BE2C (cell line): Measurements from ENCODE around the gene MAML2.

Experiments
- DNase-seq: peaks from one replicate; pipeline ENCODE4 v3.0.0-alpha.2; 2020
- H3K27me3 ChIP-seq: fragments of 250-450 bp; sonication (Bioruptor Pico); 2 replicates; pipeline ENCODE4 v1.5.1; 2020; ENCODE audit warnings: mild to moderate bottlenecking
- H3K36me3 ChIP-seq: fragments of 250-450 bp; sonication (Bioruptor Pico); 2 replicates; pipeline ENCODE4 v1.5.1; 2020; ENCODE audit warnings: mild to moderate bottlenecking
- H3K4me1 ChIP-seq: fragments of 250-450 bp; sonication (Bioruptor Pico); 2 replicates; pipeline ENCODE4 v1.5.1; 2020
- H3K4me3 ChIP-seq: 2 replicates; pipeline ENCODE4 v1.5.1; 2011; ENCODE audit warnings: low read depth, low read length
- H3K9me3 ChIP-seq: fragments of 250-450 bp; sonication (Bioruptor Pico); 2 replicates; pipeline ENCODE4 v1.5.1; 2020
- TF ChIP-seq, protein P1 (sequence below): IDR thresholded peaks from 2 replicates; pipeline ENCODE4 v1.5.1; 2012; ENCODE audit warnings: mild to moderate bottlenecking, low read depth, low read length

MAML2 gene

DNA sequence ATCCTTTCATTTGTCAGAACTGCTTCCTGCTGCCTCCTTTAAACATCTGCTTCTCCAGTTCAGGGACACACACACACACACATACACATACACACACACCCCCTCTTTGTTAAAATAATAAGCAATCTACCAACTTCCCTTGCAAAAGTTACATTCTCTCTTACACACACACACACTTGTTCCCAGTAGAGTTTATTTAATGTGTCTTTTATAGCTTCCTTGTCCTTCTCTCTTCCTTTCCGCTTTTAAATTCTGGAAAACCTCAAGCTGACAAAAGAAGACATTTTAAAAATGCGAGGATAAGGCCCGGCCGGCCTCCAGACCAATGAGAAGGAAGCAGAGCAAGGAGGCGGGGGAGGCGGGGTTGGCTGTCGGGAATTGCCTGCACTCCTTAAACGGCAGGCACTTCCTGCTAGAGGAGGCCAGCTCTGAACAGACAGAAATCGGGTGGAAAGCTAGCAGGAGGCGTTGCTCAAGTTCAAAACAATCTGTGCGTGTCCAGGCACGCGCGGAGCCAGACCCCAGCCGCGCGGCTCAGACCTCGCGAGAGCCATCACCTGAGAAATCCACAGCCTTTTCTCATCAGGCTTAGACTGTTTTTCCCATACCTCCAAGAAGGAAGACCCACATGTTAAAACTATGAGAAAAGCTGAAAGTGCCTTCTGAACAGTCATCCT, 99.9 kb downstream of the MAML2 start:
- Histone ChIP-seq H3K27me3 (no peaks in the 10 kb centered on the region), H3K36me3 (no peaks in the 10 kb centered on the region), H3K4me3 (peak overlapping the region; percentile 65), H3K9me3 (no peaks in the 10 kb centered on the region), H3K4me1 (peaks cover 14% of the 10 kb centered on the region)
- TF ChIP-seq, protein P1, sequence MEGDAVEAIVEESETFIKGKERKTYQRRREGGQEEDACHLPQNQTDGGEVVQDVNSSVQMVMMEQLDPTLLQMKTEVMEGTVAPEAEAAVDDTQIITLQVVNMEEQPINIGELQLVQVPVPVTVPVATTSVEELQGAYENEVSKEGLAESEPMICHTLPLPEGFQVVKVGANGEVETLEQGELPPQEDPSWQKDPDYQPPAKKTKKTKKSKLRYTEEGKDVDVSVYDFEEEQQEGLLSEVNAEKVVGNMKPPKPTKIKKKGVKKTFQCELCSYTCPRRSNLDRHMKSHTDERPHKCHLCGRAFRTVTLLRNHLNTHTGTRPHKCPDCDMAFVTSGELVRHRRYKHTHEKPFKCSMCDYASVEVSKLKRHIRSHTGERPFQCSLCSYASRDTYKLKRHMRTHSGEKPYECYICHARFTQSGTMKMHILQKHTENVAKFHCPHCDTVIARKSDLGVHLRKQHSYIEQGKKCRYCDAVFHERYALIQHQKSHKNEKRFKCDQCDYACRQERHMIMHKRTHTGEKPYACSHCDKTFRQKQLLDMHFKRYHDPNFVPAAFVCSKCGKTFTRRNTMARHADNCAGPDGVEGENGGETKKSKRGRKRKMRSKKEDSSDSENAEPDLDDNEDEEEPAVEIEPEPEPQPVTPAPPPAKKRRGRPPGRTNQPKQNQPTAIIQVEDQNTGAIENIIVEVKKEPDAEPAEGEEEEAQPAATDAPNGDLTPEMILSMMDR, result no peak
- peak; percentile 96 for DNase-seq

DNA sequence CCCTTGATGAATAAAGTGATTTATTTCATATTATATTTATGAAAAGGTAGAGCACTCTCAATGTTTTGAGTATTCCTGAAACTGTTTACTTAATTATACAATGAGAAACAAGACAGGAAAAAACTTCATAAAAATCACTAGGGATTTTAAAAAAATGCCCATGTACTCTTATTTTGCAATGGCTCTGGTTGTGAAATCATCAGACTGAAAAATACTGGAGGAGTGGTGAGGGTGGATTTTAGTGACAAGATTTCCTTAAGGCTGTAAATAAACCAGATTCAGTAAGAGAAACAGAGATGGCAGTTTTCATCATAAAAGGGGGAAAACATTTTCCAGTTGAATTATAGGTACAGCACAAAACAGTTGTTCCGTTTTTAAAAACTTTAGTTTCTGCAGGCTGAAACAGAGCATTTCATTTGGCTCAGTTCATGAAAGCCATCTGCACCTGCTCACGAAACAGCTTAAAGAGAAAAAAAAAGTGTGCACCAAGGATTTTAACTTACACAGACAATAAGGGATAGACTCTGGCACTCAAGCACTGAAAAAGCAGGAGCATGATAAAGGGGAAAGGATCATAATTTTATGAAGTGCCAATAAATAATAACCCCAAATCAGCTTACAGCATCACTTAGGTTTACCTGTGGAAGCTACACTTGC, 100.7 kb downstream of the MAML2 start:
- H3K36me3 ChIP-seq, result no peaks in the 10 kb centered on the region
- TF ChIP-seq, protein P1, result no peak
- no peaks in the 10 kb centered on the region for H3K9me3 ChIP-seq
- no peak for DNase-seq
- no peaks in the 10 kb centered on the region for H3K27me3 ChIP-seq
- peak overlapping the region; percentile 65 for H3K4me3 ChIP-seq
- peaks cover 14% of the 10 kb centered on the region for H3K4me1 ChIP-seq

DNA sequence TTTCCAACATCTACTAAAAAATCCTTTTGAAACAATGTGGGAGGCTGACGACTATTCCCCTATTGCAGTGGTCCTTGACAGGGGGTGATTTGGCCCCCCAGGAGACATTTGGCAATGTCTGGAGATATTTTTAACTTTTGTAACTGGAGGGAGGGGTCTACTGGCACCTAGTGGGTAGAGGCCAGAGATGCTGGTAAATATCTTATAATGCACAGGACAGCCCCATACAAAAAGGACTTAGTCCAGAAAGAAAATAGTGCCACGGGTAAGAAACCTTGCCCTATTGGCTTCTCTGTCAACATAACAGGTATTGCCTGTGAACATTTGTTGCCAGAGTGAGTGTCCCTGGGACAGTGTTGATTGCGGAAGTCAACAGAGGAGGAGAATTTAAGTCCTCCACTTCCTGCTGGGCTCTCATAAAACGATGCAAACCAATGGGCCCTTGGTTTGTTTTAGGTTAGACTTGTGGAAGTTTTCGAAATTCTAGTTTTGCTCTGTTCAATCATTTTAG, 101.6 kb downstream of the MAML2 start:
- Histone ChIP-seq H3K36me3 (no peaks in the 10 kb centered on the region), H3K4me1 (peaks cover 14% of the 10 kb centered on the region), H3K4me3 (no peak overlapping the region), H3K9me3 (no peaks in the 10 kb centered on the region), H3K27me3 (no peaks in the 10 kb centered on the region)
- TF ChIP-seq, protein P1, result peak; percentile 42
- DNase-seq, result no peak

DNA sequence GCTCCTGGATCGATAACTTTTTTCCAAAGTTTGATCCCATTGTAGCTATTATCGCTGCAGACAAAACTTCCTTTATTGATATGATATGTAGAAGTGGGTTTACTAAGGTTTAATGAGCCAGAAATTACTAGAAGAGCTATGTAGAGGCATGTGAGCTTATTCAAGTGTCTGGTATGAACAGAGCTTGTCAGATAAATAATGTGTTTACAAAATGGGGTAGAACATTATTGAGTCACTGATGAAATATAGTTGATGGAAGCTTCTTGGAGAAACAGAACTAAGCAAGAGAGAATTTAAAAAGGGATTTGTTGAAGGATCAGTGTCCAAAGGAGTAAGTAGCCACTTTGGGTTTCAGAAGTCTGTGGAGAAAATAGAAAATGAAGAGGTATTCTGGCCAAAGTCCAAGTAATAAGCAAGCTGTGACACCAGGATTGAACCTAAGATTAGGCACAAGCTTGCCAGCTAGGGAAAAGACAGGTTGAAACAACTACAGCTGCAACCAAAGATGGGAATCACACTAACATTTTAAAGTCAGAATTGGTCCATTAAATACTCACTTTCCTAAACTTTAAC, 104.3 kb downstream of the MAML2 start:
- TF ChIP-seq, protein P1, result no peak
- Histone ChIP-seq H3K4me3 (no peak overlapping the region), H3K27me3 (no peaks in the 10 kb centered on the region), H3K9me3 (no peaks in the 10 kb centered on the region), H3K36me3 (no peaks in the 10 kb centered on the region), H3K4me1 (peaks cover 14% of the 10 kb centered on the region)
- DNase-seq, result no peak

DNA sequence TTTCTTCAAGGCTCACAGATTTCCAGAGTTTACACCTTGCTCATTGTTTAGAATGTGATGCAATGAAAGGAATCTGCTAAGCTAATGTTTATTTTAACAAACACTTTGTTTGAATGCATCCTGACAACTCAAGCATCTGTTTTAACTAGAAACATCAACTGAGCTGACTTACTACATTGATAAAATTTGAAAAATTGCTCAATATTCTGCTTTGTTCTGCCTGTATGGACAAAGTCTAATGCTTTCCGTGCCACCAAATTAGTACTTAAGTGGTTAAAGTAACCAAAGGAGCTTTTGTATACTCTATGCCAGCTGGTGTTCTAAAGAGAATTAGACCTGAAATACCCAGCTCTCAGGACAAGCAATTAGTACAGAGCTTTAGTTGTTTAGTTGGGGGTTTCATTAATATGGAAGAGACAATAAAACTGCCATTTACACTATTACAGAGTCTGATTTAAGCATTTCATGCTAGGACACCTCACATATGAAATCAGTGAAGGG, 105.2 kb downstream of the MAML2 start:
- Histone ChIP-seq H3K4me3 (no peak overlapping the region), H3K27me3 (no peaks in the 10 kb centered on the region), H3K4me1 (peaks cover 14% of the 10 kb centered on the region), H3K36me3 (no peaks in the 10 kb centered on the region), H3K9me3 (no peaks in the 10 kb centered on the region)
- no peak for DNase-seq
- TF ChIP-seq, protein P1, result no peak
